ENCODE results near the gene STRN4.
A peak's percentile ranks its signal among the peaks of the same experiment; 100 is the strongest.
"Not testable (repeated sequence)": the region's sequence is repeated elsewhere in the genome, so short reads cannot be mapped to it uniquely, and the experiment has no call there.

The STRN4 gene, protein sequence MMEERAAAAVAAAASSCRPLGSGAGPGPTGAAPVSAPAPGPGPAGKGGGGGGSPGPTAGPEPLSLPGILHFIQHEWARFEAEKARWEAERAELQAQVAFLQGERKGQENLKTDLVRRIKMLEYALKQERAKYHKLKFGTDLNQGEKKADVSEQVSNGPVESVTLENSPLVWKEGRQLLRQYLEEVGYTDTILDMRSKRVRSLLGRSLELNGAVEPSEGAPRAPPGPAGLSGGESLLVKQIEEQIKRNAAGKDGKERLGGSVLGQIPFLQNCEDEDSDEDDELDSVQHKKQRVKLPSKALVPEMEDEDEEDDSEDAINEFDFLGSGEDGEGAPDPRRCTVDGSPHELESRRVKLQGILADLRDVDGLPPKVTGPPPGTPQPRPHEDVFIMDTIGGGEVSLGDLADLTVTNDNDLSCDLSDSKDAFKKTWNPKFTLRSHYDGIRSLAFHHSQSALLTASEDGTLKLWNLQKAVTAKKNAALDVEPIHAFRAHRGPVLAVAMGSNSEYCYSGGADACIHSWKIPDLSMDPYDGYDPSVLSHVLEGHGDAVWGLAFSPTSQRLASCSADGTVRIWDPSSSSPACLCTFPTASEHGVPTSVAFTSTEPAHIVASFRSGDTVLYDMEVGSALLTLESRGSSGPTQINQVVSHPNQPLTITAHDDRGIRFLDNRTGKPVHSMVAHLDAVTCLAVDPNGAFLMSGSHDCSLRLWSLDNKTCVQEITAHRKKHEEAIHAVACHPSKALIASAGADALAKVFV

DNA sequence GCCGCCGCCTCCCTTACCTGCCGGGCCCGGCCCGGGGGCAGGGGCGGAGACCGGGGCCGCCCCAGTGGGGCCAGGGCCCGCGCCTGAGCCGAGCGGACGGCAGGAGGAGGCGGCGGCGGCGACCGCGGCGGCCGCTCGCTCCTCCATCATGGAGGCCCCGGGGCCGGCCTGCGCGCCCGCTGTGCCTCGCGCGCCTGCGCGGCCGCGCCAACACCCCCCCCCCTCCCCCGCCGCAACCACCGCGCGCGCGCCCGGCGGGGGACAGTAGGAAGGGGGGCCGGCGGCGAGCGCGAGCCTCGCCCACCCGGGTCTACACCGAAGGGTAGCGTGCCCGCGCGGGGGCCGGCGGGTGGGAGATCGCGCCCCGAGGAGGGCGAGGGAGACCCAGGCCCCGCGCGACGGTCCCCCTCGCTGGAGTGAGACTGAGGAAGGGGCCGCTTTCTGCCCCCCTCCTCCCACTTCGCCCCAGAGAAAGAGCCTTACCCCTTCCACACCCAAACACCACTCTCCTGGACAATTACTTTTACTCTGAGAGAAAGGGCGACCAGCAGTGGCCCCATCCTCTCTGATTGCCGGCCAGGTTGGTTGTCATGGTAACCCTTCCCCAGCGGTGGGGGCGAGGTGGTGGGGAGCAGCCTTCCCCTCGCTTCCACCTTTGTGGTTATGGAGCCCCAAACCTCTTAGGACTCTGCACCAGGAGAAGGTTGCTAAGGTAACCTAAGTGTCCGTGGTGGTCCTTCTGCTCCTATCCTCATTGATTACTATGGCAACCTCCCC is at the start of gene STRN4:
Gene STRN4, minus strand, starts transcription at position 170 of the 777 bp plus-strand sequence. Its CDS starts 20 bp downstream, at position 150.
- DNase-seq, result peak; percentile 67

DNA sequence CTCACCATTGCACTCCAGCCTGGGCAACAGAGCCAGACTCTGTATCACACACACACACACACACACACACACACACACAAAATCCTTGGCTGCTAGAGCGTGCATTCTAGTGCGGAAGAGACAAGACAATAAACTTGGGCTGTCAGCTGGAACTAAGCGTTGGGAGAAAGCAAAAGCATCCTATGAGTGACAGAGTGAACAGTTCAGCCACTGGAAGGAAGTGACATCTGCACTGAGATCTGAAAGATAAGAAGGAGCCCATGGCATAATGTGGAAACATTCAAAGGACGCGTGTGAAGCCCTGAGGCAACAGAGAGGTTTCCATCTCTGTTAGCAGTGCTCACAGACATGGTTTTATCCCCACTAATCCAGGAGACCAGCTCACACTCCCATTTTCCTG is 45.7 kb upstream of the STRN4 start:
- no peak for DNase-seq

DNA sequence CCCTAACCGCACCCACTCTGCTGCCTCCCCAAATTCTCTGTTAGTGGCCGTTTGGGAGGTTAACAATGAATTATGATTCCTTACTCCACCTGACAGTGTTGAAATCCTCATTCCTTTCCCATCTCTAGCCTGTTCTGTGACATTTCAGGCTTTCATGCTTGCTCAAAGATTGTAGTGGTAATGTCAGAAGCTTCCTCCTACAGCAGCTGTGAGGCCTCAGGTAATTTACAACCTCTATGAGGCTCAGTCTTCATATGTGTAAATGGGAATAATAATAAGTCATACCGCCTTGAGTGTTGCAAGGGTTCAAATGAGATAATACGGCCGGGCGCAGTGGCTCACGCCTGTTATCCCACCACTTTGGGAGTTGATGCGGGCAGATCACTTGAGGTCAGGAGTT is 43.1 kb upstream of the STRN4 start:
- no peak for DNase-seq

DNA sequence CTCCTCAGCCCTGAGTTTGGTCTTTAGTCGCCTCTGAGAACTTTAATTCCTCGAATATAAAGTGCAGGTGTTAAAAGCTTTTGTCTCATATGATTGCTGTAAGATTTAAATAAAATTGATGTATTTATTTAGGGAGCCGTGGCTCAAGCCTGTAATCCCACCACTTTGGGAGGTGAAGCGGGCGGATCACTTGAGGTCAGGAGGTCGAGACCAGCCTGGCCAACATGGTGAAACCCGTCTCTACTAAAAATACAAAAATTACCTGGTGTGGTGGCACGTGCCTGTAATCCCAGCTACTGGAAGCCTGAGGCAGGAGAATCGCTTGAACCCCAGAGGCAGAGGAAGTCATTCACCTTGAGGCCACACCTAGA is 42.7 kb upstream of the STRN4 start:
- no peak for DNase-seq

DNA sequence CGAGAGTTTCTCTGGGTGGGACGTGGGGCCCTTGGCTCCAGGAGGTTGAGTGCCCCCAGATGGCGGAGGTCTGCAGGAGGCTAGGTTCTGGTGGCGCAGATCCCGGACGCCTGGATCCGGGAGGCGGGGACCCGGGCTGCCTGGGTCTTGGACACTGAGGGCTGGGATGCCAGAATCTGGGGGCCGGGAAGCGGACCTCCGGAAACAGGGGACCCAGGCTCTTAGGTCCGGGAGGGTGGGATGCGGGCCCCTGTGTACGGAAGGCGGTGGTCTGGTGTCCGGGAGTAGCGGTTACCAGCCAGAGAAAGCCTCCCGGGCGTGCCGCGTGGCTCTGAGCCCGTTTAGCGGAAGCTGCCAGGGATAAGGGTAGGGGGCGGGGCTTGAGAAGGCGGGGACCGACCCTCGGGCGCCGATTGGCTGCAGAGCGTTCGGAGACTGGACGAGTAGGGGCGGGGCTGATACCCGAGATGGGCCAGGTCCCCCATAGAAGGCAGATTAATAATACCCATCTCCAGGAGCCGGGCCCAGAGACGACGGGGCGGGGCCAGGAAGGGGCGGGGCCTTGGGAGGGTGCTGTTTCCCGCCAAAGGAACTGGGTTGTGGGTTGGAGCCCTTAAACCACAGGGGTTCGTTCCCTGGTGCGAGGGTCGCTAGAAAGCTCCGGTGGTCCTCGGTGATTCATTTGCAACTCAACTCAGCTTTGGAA is 42.2 kb upstream of the STRN4 start, which contains the start of gene SLC1A5:
Gene SLC1A5, minus strand, starts transcription at position 333 of the 706 bp plus-strand sequence. CDS start 629 bp downstream, outside the sequence.
- peak; percentile 96 for DNase-seq

DNA sequence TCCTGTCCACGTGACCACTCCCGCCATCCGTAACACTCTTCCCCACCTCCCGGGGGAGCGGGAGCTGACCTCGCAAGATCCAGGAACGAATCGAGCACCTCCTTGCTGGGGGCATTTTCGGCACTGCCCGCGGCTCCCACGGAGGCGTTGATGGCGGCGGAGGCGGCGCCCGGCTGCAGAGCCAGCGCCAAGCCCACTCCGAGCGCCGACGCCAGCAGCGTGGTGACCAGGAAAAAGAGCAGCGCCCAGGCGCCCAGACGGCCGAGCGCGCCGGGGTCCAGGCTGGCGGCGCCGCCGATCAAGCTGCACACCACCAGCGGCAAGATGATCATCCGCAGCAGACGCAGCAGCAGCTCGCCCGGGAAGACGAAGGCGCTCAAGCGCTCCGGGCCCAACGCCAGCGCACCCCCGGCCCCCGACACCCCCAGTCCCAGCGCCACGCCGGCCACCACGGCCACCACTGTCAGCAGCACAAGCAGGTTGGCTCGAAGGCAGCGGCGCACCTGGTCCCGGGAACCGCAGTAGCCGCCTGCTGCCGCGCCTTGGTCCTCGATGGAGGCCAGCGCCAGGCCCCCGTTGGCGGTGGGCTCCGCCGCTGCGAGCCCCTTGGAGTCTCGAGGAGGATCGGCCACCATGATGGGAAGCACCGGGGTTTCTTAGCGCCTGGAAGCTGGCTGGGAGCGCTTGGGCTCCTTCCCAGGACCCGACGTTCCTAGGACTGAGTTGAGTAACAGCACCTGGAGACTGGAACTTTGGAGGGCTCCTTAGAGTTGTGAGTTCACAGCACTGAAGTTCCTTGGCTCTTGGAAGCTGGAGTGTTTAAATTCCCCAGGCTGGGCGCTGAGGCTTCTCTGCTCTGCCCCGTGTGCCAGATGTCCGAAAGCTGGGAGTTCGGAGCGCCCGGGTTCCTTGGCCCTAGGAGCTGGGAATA is 41.3 kb upstream of the STRN4 start:
- no peak for DNase-seq

DNA sequence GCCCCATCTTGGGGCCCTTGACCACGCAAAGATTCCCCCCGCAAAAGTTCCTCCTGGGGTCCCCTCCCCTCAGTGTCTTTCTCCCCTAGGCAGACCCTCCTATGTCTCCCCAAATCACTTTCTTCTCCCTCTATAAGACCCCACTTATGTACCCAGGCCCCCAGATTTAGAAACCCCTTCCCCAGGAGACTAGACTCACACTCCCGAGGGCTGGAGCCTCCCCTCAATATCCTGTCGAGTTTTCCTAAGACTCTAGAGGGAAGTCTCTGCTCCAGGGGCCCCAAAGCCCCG is 40.7 kb upstream of the STRN4 start:
- DNase-seq, result no peak

DNA sequence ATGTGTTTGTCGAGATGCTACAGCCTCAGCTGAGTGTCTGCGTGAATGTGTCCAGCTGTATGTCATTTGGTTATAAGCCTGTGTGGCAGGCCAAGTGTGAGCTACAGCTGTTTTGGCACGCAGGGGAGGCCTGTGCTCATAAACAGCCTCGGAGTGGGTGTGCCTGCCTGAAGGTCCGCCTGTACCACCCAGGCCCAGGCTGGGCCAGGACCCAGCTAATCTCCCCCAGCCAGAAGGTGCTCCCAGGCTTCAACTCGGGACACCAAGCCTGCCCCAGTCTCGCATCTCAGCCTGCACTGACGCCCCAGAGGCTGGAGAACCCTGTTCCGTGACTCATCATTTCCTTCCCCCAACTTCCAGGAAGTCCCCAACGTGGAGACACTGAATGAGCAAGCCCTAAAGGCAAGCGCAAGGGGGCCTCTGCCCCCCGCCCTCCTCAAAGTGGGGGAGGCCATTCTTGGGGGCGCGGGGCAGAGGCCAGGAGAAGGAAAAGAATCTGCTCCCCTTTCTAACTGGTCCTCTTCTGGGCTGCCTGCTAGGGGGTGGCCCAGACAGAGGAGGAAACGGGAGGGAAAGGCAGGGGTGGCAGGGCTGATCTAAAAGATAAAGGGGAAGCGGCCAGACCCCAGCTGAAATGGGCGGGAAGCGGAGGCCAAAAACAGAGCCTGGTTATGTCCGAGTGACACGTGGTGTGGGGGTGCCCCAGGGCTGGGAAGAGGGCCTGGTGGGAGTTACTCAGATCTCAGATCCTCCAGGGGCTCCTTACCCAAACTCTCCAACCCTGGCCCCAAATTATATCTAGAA is 40.2 kb upstream of the STRN4 start:
- DNase-seq, result no peak

DNA sequence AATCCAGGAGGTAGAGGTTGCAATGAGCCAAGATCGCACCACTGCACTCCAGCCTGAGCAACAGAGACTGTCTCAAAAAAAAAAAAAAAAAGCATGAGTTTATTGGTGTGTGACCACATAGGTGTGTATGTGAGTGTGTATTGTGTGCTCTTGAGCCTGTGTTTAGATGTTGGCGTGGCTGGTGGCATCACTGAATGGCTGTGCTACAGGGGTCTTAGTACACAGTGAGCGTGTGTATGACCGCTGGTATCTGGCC is 39.7 kb upstream of the STRN4 start:
- no peak for DNase-seq

DNA sequence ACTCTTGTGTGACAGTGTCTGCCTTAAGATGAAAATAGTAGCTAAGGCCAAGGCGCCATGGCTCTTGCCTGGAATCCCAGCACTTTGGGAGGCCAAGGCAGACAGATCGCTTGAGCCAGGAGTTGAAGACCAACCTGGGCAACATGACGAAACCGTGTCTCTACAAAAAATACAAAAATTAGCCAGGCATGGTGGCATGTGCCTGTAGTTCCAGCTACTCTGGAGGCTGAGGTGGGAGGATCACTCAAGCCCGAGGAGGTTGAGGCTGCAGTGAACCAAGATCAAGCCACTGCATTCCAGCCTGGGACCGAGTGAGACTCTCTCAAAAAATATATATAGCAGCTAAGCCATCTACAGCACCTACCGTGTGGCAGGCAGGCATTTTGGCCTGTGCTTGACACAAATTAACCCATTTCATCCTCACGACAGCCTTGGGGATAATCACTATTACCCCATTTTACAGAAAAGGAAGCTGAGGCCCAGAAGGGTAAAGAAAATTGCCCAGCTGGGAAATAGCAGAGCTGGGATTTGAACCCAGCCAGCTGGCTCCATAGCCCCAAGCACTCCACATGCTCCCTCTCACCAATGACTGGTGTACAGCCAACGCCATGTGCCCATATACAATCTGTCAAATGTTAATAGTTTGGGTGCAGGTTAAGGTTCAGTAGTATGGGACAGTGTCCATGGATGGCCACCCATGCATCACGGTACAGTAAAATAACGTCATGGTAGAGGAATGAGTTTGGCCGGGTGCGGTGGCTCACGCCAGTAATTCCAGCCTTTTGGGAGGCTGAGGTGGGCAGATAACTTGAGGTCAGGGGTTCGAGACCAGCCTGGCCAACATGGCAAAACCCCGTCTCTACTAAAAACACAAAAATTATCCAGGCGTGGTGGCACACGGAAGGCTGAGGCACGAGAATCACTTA is 39.1 kb upstream of the STRN4 start:
- no peak for DNase-seq

DNA sequence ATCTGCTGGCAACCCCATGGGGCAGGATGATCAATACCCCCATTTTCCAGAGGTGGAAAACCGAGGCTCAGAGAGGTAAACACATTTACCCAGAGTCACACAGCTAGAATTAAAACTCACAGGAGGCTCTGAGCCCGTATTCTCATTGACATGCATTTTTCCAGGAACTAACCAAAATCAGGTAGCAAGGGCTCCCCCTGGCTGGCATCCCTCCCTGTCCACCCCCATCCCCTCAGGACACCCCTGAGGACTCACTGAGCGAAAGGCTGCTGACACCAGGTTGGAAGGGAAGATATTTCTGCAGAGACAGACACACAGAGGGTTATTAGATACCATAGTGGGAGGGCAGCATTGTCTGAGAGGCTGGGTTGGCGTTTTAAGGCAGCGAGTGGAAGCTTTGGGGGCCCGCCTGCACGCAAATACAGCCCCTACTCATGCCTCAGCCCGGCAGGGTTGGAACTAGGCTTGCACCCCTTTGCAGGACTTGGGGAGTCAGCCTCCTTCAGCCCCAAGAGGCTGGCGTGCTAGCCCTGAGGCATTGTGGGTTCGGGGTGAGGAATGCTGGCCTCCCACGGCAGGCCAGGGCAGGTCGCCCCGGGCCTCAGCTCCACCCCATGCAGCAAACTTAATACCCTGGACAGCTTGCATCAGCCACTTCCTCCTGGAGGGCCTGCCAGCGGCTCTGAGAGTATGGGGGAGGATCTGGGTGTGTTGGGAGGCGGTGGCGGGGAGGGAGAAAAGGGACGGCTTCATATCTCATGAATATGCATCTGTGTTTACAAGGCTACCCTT is 38.2 kb upstream of the STRN4 start:
- DNase-seq, result peak; percentile 87

DNA sequence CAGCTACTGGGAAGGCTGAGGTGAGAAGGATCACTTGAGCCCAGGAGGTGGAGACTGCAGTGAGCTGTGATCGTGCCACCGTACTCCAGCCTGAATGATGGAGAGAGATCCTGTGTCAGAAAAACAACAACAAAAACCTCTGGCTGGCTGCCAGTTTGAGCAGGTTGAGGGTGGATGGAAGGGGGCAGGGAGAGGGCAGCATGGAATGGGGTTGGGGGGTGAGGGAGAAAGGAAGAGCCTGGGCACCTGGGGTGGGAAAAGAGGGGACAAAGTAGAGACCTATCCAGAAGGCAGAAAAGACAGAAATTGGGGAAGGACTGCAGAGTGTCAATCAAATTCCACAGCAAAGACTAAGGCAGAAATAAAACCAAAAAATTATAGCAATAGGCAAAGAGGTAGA is 37.4 kb upstream of the STRN4 start:
- peak; percentile 87 for DNase-seq

DNA sequence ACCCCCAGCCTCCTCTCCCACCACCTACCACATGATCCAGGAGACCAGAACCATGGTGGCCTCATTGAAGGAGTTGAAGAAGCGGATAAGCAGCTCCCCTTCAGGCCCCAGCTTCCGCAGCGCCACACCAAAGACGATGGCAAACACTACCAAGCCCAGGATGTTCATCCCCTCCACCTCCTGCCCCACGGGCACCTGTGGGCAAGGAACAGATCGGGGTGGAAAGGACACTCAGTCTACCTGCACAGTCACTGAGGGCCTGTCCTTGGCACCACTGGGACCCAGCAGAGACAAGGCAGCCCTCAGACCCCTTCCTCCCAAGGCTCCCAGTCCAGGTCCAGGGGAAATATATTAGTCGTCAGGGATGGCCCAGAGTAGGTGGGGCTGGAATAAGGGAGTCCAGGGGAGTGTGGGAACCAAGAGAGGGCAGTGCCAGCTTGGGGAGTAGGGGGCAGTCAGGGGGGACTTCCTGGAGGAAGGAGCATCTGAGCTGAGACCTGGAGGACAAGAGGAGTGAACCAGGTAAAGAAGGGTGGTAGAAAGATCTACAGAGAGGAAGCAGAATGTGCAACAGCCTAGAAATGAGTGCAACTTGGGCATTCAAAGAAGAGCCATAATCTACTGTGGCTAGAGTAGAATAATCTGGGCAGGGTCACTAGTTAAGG is 36.2 kb upstream of the STRN4 start:
- no peak for DNase-seq

DNA sequence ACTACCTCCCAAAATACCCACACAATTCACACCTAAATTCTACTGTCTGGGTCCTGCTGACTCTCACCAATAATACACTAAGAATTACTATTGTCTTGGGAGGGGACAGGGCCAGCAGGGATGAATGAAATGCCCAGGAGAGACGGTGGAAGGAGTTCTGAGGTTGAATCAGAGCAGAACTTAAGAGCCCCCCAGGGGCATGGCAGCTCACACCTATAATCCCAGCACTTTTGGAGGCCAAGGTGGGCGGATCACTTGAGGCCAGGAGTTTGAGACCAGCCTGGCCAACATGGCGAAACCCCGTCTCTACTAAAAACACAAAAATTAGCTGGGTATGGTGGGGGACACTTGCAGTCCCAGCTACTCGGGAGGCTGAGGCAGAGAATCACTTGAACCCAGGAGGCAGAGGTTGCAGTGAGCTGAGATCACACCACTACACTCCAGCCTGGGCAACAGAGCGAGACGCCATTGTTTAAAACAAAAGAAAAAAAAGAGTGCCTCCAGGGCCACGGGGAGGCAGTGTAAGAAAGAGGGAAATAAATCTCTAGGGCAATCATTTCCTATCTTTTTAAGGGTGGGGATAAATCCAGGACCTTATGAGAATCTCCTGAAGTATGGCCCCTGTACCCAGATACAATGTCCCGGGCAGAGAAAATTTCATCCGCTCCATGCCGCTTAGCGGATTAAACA is 31.9 kb upstream of the STRN4 start:
- not testable (repeated sequence) for DNase-seq

DNA sequence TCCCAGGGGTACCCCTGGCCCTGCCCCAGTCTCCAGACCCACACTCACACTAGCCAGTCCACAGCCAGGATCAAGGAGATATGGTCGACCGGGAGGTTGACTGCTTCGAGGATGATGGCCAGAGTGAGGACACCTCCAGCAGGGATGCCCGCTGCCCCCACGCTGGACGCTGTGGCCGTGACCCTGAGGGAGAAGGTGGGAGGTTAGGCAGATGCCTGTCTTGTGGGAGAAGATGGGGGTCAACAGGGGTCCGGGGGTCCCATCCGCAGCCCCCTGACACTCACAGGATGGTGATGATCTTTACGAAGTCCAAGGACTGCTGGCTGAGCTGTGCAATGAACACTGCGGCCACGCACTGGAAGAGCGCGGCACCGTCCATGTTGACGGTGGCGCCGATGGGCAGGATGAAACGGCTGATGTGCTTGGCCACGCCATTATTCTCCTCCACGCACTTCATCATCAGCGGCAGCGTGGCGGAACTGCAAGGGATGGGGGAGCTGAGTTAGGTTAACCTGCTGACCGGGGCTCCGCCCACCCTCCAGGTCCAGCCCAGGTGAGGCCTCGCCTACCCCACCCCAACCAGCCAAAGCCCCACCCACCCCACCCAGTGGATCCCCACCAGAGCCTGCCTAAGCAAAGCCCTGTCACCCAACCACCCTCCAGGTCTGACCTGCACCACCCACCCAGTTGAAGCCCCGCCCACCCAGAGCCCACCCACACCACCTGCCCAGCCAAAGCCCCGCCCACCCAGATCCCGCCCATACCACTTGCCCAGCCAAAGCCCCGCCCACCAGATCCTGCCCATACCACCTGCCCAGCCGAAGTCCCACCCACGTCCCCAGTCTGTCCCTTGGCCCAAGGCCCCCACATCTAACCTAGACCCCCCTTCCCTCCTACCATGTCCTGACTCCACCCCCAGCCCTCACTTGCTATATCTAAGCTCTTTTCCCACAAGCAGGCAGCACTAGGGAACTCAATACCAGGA is 31.0 kb upstream of the STRN4 start:
- DNase-seq, result no peak

DNA sequence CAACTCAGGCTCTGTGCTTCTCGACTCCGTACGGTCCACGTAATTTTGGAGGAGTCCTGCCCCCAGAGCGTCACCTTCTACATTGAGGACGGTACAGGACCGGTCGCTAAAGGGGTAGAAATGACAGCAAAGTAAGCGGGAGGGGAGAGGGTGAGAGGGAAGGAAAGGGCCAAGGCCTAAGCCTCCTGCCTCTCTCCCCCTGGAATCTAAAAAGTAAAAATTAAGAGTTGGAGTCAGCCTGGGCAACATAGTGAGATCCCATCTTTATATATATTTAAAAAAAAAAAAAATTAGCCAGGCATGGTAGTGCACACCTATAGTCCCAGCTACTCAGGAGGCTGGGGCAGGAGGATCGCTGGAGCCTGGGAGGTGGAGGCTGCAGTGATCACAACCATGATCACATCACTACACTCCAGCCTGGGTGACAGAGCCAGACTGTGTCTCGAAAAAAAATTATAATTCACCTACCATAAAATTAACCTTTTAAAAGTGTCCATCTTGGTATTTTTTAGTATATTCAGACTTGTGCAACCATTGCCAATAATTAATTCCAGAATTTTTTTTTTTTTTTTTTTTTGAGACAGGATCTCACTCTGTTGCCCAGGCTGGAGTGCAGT is 29.5 kb upstream of the STRN4 start:
- DNase-seq, result no peak

Measured in NCI-H510A (cell line).